Measurements from ENCODE around the gene TACC2. TPM values are rescaled to one million over a fixed set of nuclear protein-coding genes. Genes with fewer than 3 reads are reported as not detected.

The TACC2 gene
- total RNA-seq, 3 donors from 2014 or later, result 26.1 to 30.5 (median 28.5) TPM

DNA sequence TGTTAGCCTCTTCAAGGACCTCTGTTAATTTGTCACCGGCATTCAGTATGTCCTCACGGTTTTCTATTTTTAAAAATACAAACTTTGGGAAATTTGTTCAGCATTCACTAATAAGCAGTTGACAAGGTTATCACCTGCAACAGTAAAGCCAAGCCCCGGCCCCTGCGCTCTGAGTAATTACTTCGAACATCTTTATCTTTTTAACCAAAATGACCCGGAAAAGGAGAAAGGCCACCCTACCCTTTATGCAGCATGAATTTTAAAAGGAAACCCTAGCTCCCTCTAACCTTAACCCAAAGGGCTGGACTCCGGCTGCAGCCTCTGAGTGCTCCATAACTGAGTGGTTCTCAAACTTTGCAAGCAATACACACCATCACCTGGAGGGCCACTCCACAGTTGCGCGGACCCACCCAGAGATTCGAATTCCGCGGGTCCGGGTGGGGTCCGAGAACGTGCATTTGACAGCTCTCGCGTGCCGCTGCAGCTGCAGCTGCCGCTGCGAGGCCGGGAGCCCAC lies 14.9 kb upstream of the TACC2 start:
- no peaks in the 10 kb centered on the region for H3K9me3 ChIP-seq
- H3K4me1 ChIP-seq, result peaks cover 8 to 13% of the 10 kb centered on the region in 2 donors
- intact Hi-C loops (cut with DNase I; ENCODE audit: low total_unique reads), result loop anchor here (5.0 kb wide), 1 partner anchor 502 kb away; no protein-coding TSS in a partner anchor
- peak overlapping the region; percentile 68 to 94 (median 85) for H3K4me3 ChIP-seq
- no peak for DNase-seq (ENCODE audit: low spot score in 2 of 2)
- no peaks in the 10 kb centered on the region for H3K36me3 ChIP-seq
- TF ChIP-seq POLR2AphosphoS5 (IDR thresholded peaks at IDR 0.05) (no peak), CTCF (IDR thresholded peaks at IDR 0.05) (peak in 1 of 3 donors; percentile 24), POLR2A (IDR thresholded peaks at IDR 0.05) (no peak)
- H3K27me3 ChIP-seq, result no peaks in the 10 kb centered on the region
- H3K27ac ChIP-seq, result peak overlapping the region; percentile 92 to 96

- H3K27ac ChIP-seq, result peak within 1 kb of the TSS; percentile 92 to 96
- no peaks in the 10 kb centered on the region for H3K36me3 ChIP-seq
- intact Hi-C loops (cut with DNase I; ENCODE audit: low total_unique reads), result loop anchor here (5.0 kb wide), 1 partner anchor 502 kb away; no protein-coding TSS in a partner anchor
- peaks cover 8 to 13% of the 10 kb centered on the region in 2 donors for H3K4me1 ChIP-seq
- H3K4me3 ChIP-seq, result peak within 1 kb of the TSS; percentile 68 to 94 (median 85)
- TF ChIP-seq POLR2AphosphoS5 (IDR thresholded peaks at IDR 0.05) (peak in 2 of 3 donors; percentile 35 to 48), CTCF (IDR thresholded peaks at IDR 0.05) (no peak), POLR2A (IDR thresholded peaks at IDR 0.05) (no peak)
- no peaks in the 10 kb centered on the region for H3K27me3 ChIP-seq
- peak; percentile 36 to 78 for DNase-seq (ENCODE audit: low spot score in 2 of 2)
- H3K9me3 ChIP-seq, result no peaks in the 10 kb centered on the region
These were observed 14.2 kb upstream of the TACC2 start, which contains the start of gene NSMCE4A for GRCh38 chr10:121974535-121975294. NSMCE4A (minus strand) TSS chr10:121975217; CDS start chr10:121975165, 52 bp downstream.

GRCh38 chr10:121975295-121976086 lies 13.5 kb upstream of the TACC2 start:
- TF ChIP-seq CTCF (IDR thresholded peaks at IDR 0.05), result peak in 2 of 3 donors; percentile 25 to 54
- TF ChIP-seq POLR2AphosphoS5 (IDR thresholded peaks at IDR 0.05), result no peak
- H3K27me3 ChIP-seq, result no peaks in the 10 kb centered on the region
- H3K4me3 ChIP-seq, result peak overlapping the region; percentile 68 to 94 (median 85)
- H3K27ac ChIP-seq, result peak overlapping the region; percentile 92 to 96
- no peaks in the 10 kb centered on the region for H3K36me3 ChIP-seq
- peak in 1 of 2 donors; percentile 47 for DNase-seq (ENCODE audit: low spot score in 2 of 2)
- no peaks in the 10 kb centered on the region for H3K9me3 ChIP-seq
- intact Hi-C loops (cut with DNase I; ENCODE audit: low total_unique reads), result no loop called here
- H3K4me1 ChIP-seq, result peaks cover 8 to 13% of the 10 kb centered on the region in 2 donors

DNA sequence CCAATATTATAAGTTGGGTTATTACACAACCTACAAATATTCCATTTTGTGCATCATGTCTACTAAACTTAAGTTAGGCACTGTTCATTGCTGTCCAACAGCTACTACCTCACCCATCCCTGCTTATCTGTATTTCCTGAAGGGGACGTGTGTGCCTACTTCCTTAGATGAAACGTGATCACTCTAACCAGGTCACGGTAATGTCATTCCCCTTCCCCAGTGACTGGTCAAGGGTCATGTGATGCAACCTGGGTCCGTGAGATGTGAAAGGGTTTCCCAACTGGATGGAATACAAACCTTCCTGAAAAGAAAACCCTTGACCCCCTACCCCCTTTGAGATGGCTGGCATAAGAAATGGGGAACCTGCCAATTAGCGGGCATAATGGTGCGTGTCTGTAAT lies 12.4 kb upstream of the TACC2 start:
- no peaks in the 10 kb centered on the region for H3K9me3 ChIP-seq
- no peaks in the 10 kb centered on the region for H3K36me3 ChIP-seq
- H3K4me1 ChIP-seq, result peaks cover 8 to 13% of the 10 kb centered on the region in 2 donors
- H3K27ac ChIP-seq, result no peak overlapping the region
- TF ChIP-seq CTCF (IDR thresholded peaks at IDR 0.05), result no peak
- no peak for TF ChIP-seq POLR2A (IDR thresholded peaks at IDR 0.05)
- no peak for TF ChIP-seq POLR2AphosphoS5 (IDR thresholded peaks at IDR 0.05)
- H3K27me3 ChIP-seq, result no peaks in the 10 kb centered on the region
- DNase-seq (ENCODE audit: low spot score in 2 of 2), result no peak
- intact Hi-C loops (cut with DNase I; ENCODE audit: low total_unique reads), result no loop called here
- no peak overlapping the region for H3K4me3 ChIP-seq
